GDM1 (cell line): Measurements from ENCODE around the gene SP3.
"Not testable (repeated sequence)": the region's sequence is repeated elsewhere in the genome, so short reads cannot be mapped to it uniquely, and the experiment has no call there.

Source experiments
- DNase-seq: peaks from one replicate; lab custom pipeline; 2025; lab: John Stamatoyannopoulos, UW

SP3 gene

DNA sequence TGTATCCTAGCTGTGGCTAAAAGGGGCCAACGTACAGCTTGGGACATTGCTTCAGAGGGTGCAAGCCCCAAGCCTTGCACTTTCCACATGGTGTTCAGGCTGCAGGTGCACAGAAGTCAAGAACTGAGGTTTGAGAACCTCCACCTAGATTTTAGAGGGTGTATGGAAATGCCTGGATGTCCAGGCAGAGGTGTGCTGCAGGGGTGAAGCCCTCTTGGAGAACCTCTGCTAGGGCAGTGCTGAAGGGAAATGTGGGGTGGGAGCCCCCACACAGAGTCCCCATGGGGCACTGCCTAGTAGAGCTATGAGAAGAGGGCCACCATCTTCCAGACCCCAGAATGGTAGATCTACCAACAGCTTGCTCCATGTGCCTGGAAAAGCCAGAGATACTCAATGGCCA is 75.7 kb downstream of the SP3 start:
- DNase-seq, result not testable (repeated sequence)

GRCh38 chr2:173886613-173887012 is 78.6 kb downstream of the SP3 start:
- DNase-seq, result no peak

DNA sequence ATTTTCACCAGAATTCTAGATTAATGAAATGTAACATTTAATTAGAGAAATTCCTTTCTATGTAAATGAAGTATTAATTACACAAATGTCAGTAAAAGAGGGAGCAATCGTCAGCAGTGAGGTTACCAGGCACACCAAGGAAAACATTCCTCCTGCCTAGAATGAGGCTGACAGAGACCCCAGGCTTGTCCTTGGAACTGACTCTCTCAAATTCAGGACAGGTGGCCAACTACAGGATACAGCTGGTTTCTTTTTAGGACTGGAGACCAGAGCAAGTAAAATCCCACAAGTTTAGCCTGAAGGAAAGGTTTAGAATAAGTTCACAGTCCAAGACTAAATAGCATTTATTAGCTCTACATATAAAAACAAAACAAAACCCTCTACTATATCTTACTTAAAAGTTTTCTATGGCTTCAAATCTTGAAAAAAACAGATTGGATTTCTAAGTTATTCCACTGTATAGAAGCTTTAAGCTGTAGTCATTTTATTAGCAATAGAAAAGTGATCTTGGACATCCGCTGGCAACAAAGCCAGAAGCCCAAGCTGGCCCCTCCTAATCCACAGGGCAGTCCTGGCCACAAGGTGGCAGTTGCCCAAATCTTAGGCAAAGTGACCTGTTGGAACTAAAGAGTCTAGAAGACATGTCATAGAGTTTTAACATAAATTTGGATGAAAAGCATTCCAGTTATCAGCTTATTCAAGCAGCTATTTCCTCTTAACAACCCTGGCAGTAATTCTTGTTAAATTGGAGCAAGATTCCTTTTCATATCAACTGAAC is 81.0 kb downstream of the SP3 start:
- no peak for DNase-seq

DNA sequence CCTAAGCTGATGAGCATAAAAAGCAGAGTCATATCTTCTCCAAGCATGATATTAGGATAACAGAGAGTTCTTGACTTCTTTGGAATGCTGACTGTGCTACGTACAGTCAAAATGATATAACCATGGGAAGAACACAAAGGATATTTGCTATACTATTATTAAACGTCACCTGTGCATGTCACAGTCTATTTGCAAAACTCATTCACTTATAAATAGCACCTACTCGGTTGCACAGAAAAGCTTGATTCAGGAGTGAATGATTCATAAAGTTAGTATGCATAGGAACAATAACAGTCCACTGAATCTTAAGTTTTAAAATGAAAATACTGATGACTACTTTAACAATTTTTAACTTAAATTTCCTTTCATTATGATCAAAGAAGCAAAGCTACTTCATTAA is 83.3 kb downstream of the SP3 start:
- no peak for DNase-seq

DNA sequence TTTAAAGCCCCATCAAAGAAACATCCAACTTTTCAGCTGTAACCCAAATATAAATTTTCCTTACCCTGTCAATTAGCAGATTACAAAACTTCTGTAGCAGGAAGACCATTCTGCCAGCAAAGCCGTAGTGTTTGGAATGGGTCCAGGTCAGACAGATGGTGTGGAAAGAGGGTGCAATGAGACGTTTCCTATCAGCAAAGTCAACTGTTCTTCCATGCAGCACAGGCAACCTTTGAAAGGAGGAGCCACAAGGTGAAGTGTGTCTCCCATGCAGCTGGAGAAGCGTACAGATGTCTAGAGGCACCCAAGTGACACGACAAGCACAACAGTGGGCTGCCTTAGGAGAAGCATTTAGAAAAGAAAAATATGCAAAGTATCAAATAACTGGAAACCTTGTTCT is 83.7 kb downstream of the SP3 start:
- DNase-seq, result no peak

DNA sequence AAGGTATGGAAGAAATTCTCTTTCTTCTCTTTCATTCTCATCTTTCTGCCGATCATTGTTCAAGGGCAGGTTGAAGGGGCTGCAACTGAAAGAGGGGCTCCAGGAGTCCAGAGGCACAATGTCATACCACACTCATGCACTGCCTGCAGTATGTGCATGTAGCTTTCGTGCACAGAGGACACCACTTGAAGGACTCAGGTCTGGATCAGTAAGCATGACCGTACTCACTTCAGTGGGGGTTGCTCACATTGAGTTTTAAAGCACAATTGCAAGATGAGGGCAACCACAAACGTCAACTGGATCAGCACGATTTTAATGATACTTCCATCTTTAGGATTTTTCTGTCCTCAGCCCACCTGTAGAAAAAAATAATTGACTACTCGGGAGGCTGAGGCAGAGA is 84.6 kb downstream of the SP3 start:
- DNase-seq, result no peak

GRCh38 chr2:173876833-173877413 is 88.2 kb downstream of the SP3 start:
- DNase-seq, result no peak

DNA sequence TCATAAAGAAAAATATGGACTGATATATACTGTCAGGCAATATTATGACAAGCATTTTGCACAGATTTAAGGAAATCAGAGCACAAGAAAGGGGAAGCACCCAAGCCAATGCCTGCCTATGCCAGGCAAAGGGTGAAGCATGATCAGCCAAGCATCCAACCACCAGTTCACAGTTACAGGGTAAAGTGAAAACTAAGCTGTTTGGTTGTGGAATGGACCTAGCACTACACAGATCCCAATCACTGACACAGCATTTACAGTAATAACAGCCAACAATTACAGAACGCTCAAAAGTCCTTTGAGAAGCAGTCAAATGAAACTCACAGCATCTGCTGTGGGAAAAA is 90.3 kb downstream of the SP3 start:
- no peak for DNase-seq

DNA sequence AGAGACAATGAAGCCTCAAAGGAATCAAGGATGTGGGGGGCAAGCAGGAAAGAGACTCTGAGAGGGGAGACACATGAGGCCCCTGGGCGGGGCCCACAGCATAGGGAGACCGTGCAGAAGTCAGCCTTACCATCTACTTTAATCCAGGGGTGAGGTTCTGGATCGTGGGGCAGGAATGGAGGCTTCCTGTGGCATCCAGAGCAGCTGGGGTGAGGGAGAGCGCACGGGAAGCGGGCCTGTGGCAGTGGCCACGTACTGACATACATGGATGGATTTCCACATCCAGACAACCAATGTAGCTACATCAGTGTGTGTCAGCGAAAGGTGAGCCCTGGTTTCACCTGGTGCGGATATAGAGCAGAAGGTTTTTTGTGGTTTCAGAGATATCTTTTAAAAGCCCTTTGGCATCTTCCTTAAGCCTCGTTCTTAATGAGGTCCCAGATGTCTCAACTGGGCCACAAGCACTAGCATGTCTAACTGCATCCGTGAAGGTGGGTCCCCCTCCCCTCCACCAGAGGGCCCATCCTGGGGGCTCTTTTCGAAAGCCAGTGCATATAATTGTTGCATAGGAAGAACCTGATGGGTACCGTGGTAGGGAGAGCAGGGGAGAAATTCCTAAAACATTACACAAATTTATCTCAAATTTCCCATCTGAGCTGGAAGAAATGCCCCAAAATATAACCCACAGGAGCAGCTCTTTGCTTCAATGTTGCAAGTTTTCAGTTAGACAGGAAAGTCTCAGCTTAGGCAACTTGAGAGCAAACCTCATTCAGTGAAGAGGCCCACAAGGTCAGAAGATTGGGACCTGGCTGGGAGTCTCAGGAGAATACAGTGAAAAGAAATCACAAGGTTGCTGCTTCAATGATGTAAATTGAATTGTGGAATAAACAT is 90.9 kb downstream of the SP3 start:
- no peak for DNase-seq

GRCh38 chr2:173872714-173873113 is 92.5 kb downstream of the SP3 start:
- no peak for DNase-seq

- DNase-seq, result no peak
Measured at GRCh38 chr2:173869244-173870229, 95.6 kb downstream of the SP3 start.

GRCh38 chr2:173868406-173868805 is 96.8 kb downstream of the SP3 start:
- no peak for DNase-seq

GRCh38 chr2:173866874-173867618 is 98.1 kb downstream of the SP3 start:
- no peak for DNase-seq

- DNase-seq, result no peak
Measured at GRCh38 chr2:173865971-173866873, 99.0 kb downstream of the SP3 start.

- no peak for DNase-seq
Measured at GRCh38 chr2:173862612-173863217, 102.5 kb downstream of the SP3 start.

- DNase-seq, result no peak
Measured at GRCh38 chr2:173860566-173860965, 104.6 kb downstream of the SP3 start.

DNA sequence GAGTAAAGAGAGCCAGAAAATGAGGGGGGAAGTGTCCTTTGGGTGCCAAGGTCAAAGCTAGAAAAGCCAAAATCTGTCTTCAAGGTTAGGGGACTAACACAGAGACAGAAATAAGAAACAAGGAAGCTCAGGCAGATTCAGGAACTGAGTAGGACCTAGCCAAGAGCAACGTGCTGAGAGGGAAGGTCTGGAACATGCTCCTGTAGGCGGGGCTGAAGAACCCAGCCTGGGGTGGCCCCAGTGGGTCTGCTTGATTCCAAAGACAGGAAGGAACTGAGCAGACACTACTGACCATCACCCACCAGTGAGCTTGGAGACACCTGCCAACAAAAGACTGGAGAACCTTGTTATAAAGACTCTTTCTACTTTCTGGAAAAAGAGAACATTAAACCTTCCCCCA is 105.1 kb downstream of the SP3 start:
- DNase-seq, result no peak

GRCh38 chr2:173858291-173858731 is 106.9 kb downstream of the SP3 start:
- DNase-seq, result no peak
